ENCODE results near the gene TMEM150B.

The TMEM150B gene

GRCh38 chr19:55304980-55305379 lies 20.2 kb downstream of the TMEM150B start:
- H3K4me3 ChIP-seq (ENCODE audit: low read depth in 1 of 2, low read length in 1 of 2) = no peak overlapping the region
- TF ChIP-seq CTCF (IDR thresholded peaks at IDR 0.05) = no peak
- H3K4me1 ChIP-seq (ENCODE audit: control insufficient read depth in 1 of 2, insufficient read depth in 1 of 2, low read depth in 1 of 2, low read length in 1 of 2) = peaks cover 8 to 9% of the 10 kb centered on the region in 2 experiments
- no peak overlapping the region for H3K27ac ChIP-seq
- H3K27me3 ChIP-seq = no peaks in the 10 kb centered on the region
- no peaks in the 10 kb centered on the region for H3K9me3 ChIP-seq
- H3K36me3 ChIP-seq = no peaks in the 10 kb centered on the region

DNA sequence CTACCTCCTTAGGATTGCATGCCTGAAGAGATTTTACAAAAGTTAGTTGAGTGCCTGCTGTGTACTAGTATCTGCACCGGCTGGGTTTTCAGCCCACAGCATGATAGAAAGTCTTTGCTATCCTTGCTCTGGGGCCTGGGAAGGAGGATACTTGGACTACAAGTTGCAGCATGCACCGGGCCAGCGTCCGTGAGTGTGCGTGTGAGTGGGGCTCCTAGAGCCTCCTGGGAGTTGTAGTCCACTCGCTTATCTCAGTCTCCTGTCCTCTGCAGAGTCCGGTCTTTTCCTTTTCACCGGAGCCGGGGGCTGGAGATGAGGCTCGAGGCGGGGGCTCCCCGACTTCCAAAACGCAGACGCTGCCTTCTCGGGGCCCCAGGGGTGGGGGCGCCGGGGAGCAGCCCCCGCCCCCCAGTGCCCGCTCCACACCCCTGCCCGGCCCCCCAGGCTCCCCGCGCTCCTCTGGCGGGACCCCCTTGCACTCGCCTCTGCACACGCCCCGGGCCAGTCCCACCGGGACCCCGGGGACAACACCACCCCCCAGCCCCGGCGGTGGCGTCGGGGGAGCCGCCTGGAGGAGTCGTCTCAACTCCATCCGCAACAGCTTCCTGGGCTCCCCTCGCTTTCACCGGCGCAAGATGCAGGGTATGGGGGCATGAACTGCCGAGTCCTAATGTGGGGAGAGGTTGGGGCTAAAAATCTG lies 20.7 kb downstream of the TMEM150B start:
- Histone ChIP-seq H3K36me3 (no peaks in the 10 kb centered on the region), H3K27me3 (no peaks in the 10 kb centered on the region), H3K27ac (no peak overlapping the region), H3K9me3 (no peaks in the 10 kb centered on the region), H3K4me3 (ENCODE audit: low read depth in 1 of 2, low read length in 1 of 2) (no peak overlapping the region), H3K4me1 (ENCODE audit: control insufficient read depth in 1 of 2, insufficient read depth in 1 of 2, low read depth in 1 of 2, low read length in 1 of 2) (peaks cover 8 to 9% of the 10 kb centered on the region in 2 experiments)
- TF ChIP-seq CTCF (IDR thresholded peaks at IDR 0.05) = no peak

DNA sequence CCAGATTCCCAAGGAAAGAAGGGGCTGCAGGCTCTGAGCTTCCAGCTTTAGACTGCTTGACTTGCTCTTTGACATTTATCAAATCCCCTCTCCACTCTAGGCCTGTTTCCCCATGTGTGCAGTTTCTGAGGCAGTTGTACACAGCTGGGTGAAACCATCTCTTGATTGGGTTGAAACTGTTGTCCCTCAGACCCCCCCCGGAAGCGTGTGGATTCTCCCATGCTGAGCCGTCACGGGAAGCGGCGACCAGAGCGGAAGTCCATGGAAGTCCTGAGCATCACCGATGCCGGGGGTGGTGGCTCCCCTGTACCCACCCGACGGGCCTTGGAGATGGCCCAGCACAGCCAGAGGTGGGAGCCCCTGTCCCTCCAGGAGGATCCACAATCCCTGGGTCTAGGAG lies 21.7 kb downstream of the TMEM150B start:
- no peak for TF ChIP-seq CTCF (IDR thresholded peaks at IDR 0.05)
- Histone ChIP-seq H3K27ac (no peak overlapping the region), H3K9me3 (no peaks in the 10 kb centered on the region), H3K4me3 (ENCODE audit: low read depth in 1 of 2, low read length in 1 of 2) (no peak overlapping the region), H3K36me3 (no peaks in the 10 kb centered on the region), H3K4me1 (ENCODE audit: control insufficient read depth in 1 of 2, insufficient read depth in 1 of 2, low read depth in 1 of 2, low read length in 1 of 2) (peaks cover 8 to 9% of the 10 kb centered on the region in 2 experiments), H3K27me3 (peaks cover 5% of the 10 kb centered on the region)

DNA sequence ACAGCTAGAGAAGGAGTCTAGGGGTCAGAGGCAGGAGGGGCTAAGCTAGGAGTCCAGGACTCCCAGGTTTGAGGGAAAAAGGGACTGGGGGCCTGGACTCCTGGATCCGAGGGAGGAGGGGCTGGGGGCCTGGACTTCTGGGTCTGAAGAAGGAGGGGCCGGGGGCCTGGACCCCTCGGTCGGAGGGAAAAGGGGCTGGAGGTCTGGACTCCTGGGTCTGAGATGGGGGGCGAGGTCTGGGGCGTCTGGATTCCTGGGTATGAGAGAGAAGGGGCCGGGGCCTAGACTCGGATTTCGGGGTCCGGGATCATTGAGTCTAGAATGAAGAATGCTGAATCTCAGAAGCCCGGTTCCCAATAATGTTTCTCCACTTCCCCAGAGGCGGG lies 22.8 kb downstream of the TMEM150B start:
- Histone ChIP-seq H3K36me3 (no peaks in the 10 kb centered on the region), H3K9me3 (no peaks in the 10 kb centered on the region), H3K4me1 (ENCODE audit: control insufficient read depth in 1 of 2, insufficient read depth in 1 of 2, low read depth in 1 of 2, low read length in 1 of 2) (peaks cover 8 to 9% of the 10 kb centered on the region in 2 experiments), H3K27ac (no peak overlapping the region), H3K27me3 (peaks cover 9% of the 10 kb centered on the region), H3K4me3 (ENCODE audit: low read depth in 1 of 2, low read length in 1 of 2) (peak overlapping the region in 1 of 2 experiments; percentile 9)
- no peak for TF ChIP-seq CTCF (IDR thresholded peaks at IDR 0.05)

- peak; percentile 95 for TF ChIP-seq CTCF (IDR thresholded peaks at IDR 0.05)
- Histone ChIP-seq H3K36me3 (no peaks in the 10 kb centered on the region), H3K9me3 (no peaks in the 10 kb centered on the region), H3K4me3 (ENCODE audit: low read depth in 1 of 2, low read length in 1 of 2) (peak overlapping the region; percentile 9 to 45), H3K27me3 (peaks cover 11% of the 10 kb centered on the region), H3K4me1 (ENCODE audit: control insufficient read depth in 1 of 2, insufficient read depth in 1 of 2, low read depth in 1 of 2, low read length in 1 of 2) (peaks cover 8 to 9% of the 10 kb centered on the region in 2 experiments), H3K27ac (no peak overlapping the region)
These were observed 23.5 kb downstream of the TMEM150B start for GRCh38 chr19:55301459-55302317.

Data from neutrophil (primary cell).